K562 (cell line): ENCODE measurements around the gene OR7A5. TPM values are rescaled to one million over a fixed set of nuclear protein-coding genes. Genes with fewer than 3 reads are reported as not detected.

Experiments
- ATAC-seq: fragments of 200-7000 bp; cut with Tn5 transposase; 3 replicates; pipeline ENCODE4 v1.9.1; 2020; ENCODE audit warnings: moderate library complexity
- BruUV-seq: library from RNA; stranded (reverse); fragments of 400-500 nt; replicated peaks from 2 replicates; lab custom pipeline; 2021; lab: Mats Ljungman, UMichigan
- CTCF ChIA-PET: fragments of 300-600 bp; formaldehyde crosslinking; extraction: SDS; loops from one replicate; lab custom pipeline; 2021; ENCODE audit warnings: low intra/inter-chr PET ratio; lab: Yijun Ruan, JAX
- POLR2A ChIA-PET: fragments of 300-600, 350-650 bp; sonication (Branson Sonifier 250); formaldehyde crosslinking; extraction: SDS; loops from one replicate; lab custom pipeline; 2021; ENCODE audit warnings: antibody characterized with exemption, inconsistent platforms; lab: Yijun Ruan, JAX
- DNase-seq, 4 experiments: peaks; one replicate each; pipeline versions ENCODE4 v3.0.0 to v3.0.0-alpha.2; 2011 to 2018; ENCODE audit warnings: low spot score in 3 of 4, mixed read lengths in 3 of 4; ENCODE audit errors: extremely low read depth in 1 of 4
- FAIRE-seq: peaks from 2 replicates; lab custom pipeline; 2011; peaks lifted over from hg19 to GRCh38; lab: Jason Lieb, UNC
- H2AFZ ChIP-seq: 2 replicates; pipeline ENCODE4 v1.6.0; 2011; ENCODE audit warnings: low read depth, low read length, control low read depth, inconsistent platforms
- H3K27ac ChIP-seq: fragments of 200-600 bp; 3 replicates; pipeline ENCODE4 v1.8.0; 2011; ENCODE audit warnings: low read depth, mild to moderate bottlenecking, control low read depth, inconsistent platforms, low read length, moderate library complexity, mixed read lengths; ENCODE audit errors: extremely low read depth
- H3K27me3 ChIP-seq, 2 experiments: fragments of 300-600 bp in 1 of 2; 2 replicates in 1 of 2; 3 replicates in 1 of 2; pipeline versions ENCODE4 v1.6.0 to v1.8.0; 2011; ENCODE audit warnings: inconsistent platforms in 2 of 2, low read length in 2 of 2, mild to moderate bottlenecking in 1 of 2, mixed read lengths in 1 of 2, moderate library complexity in 1 of 2; ENCODE audit not compliant: control insufficient read depth in 2 of 2, insufficient read depth in 2 of 2
- H3K36me3 ChIP-seq: fragments of 300-600 bp; 3 replicates; pipeline ENCODE4 v1.8.0; 2011; ENCODE audit warnings: mild to moderate bottlenecking, low read length, inconsistent platforms; ENCODE audit not compliant: control insufficient read depth, insufficient read depth
- H3K4me1 ChIP-seq, 2 experiments: fragments of 200-600 bp in 1 of 2; replicated peaks in 1 of 2; 2 replicates in 1 of 2; 3 replicates in 1 of 2; pipeline versions ENCODE4 v1.5.1 to v1.8.0; 2011; ENCODE audit warnings: inconsistent platforms in 2 of 2, low read length in 2 of 2, mild to moderate bottlenecking in 1 of 2, mixed read lengths in 1 of 2, moderate library complexity in 1 of 2; ENCODE audit not compliant: control insufficient read depth in 2 of 2, insufficient read depth in 2 of 2
- H3K4me2 ChIP-seq: 2 replicates; pipeline ENCODE4 v1.6.1; 2011; ENCODE audit warnings: low read length, control low read depth, inconsistent platforms, mixed read lengths; ENCODE audit not compliant: insufficient read depth
- H3K4me3 ChIP-seq: fragments of 200-600 bp; sonication (generic), shearing (Covaris generic); 2 replicates; pipeline ENCODE4 v1.5.1; 2016; ENCODE audit warnings: control low read depth, inconsistent platforms
- H3K79me2 ChIP-seq: fragments of 200-600 bp; 3 replicates; pipeline ENCODE4 v1.8.0; 2011; ENCODE audit warnings: low read length, inconsistent platforms; ENCODE audit not compliant: control insufficient read depth, insufficient read depth
- H3K9ac ChIP-seq, 2 experiments: 2 replicates each; pipeline versions ENCODE4 v1.6.0 to v1.6.1; 2011; ENCODE audit warnings: low read depth in 2 of 2, low read length in 2 of 2, control low read depth in 1 of 2, inconsistent platforms in 1 of 2, mild to moderate bottlenecking in 1 of 2, mixed read lengths in 1 of 2; ENCODE audit not compliant: insufficient read depth in 1 of 2
- H3K9me1 ChIP-seq: one replicate; pipeline ENCODE4 v1.6.0; 2011; ENCODE audit warnings: inconsistent platforms, mild to moderate bottlenecking, low read length, moderate library complexity; ENCODE audit not compliant: control insufficient read depth, insufficient read depth
- H3K9me3 ChIP-seq: replicated peaks from 2 replicates; pipeline ENCODE4 v1.5.1; 2011; ENCODE audit warnings: low read depth, low read length, inconsistent platforms; ENCODE audit not compliant: control insufficient read depth, insufficient read depth
- H4K20me1 ChIP-seq: replicated peaks from 2 replicates; pipeline ENCODE4 v1.6.1; 2011; ENCODE audit warnings: low read length, inconsistent platforms, mixed read lengths; ENCODE audit not compliant: control insufficient read depth, insufficient read depth
- CBX8 ChIP-seq: fragments of 200-600 bp; sonication (generic); IDR thresholded peaks from 2 replicates; pipeline ENCODE4 v1.6.1; 2012; ENCODE audit warnings: borderline replicate concordance, mixed run types, low read depth, mild to moderate bottlenecking, moderate library complexity, mixed read lengths, low read length, control low read depth, inconsistent platforms; ENCODE audit not compliant: poor library complexity, severe bottlenecking; ENCODE audit errors: extremely low read depth
- CEBPB ChIP-seq: fragments of 450-650 bp; IDR thresholded peaks from 2 replicates; pipeline ENCODE4 v1.6.1; 2016; ENCODE audit warnings: missing genetic modification characterization, missing compliant biosample characterization
- CEBPG ChIP-seq, 3 experiments: fragments of 200-800 bp in 1 of 3; sonication (Bioruptor generic) in 1 of 3; sonication (generic) in 1 of 3; formaldehyde crosslinking in 1 of 3; IDR thresholded peaks in 2 of 3; conservative IDR thresholded peaks in 1 of 3; 2 replicates each; pipeline versions ENCODE4 v1.6.1 to v1.8.0; 2016 to 2022; ENCODE audit warnings: missing compliant biosample characterization in 2 of 3, missing genetic modification characterization in 2 of 3, mild to moderate bottlenecking in 1 of 3, missing genetic modification reagents in 1 of 3
- EP400 ChIP-seq: fragments of 450-650 bp; IDR thresholded peaks from 2 replicates; pipeline ENCODE4 v1.6.1; 2017; ENCODE audit warnings: antibody characterized with exemption, mild to moderate bottlenecking, moderate library complexity
- ILK ChIP-seq: fragments of 450-650 bp; IDR thresholded peaks from 2 replicates; pipeline ENCODE4 v1.6.1; 2016; ENCODE audit warnings: missing genetic modification characterization, low read depth, mild to moderate bottlenecking, missing compliant biosample characterization, moderate library complexity, borderline replicate concordance
- KAT8 ChIP-seq: fragments of 450-650 bp; IDR thresholded peaks from 2 replicates; pipeline ENCODE4 v1.6.1; 2016; ENCODE audit warnings: low read depth, mild to moderate bottlenecking
- KDM1A ChIP-seq, 2 experiments: fragments of 450-650 bp; IDR thresholded peaks; 2 replicates each; pipeline ENCODE4 v1.6.1; 2016; ENCODE audit warnings: mild to moderate bottlenecking in 2 of 2
- KLF10 ChIP-seq: fragments of 250-450 bp; sonication (Bioruptor Pico); IDR thresholded peaks from 2 replicates; pipeline ENCODE4 v1.6.1; 2021; ENCODE audit warnings: matching md5 sums
- RBM25 ChIP-seq: fragments of 200-400 bp; formaldehyde crosslinking; IDR thresholded peaks from 2 replicates; pipeline ENCODE4 v1.6.1; 2018; ENCODE audit warnings: low read length, low read depth, moderate library complexity; ENCODE audit not compliant: severe bottlenecking
- ZBTB12 ChIP-seq: fragments of 250-450 bp; sonication (Bioruptor Pico); IDR thresholded peaks from 2 replicates; pipeline ENCODE4 v1.4.0; 2020
- ZEB2 ChIP-seq: fragments of 450-650 bp; IDR thresholded peaks from 2 replicates; pipeline ENCODE4 v1.6.1; 2016
- ZNF146 ChIP-seq: IDR thresholded peaks from one replicate; pipeline ENCODE4 v1.6.1; 2018; ENCODE audit warnings: missing compliant biosample characterization; ENCODE audit not compliant: unreplicated experiment
- ZNF583 ChIP-seq: fragments of 250-450 bp; sonication (Bioruptor Pico); IDR thresholded peaks from 2 replicates; pipeline ENCODE4 v1.4.0; 2020
- WGBS: fragments of 100-300 bp; shearing (Covaris generic); methylation state at CpG from one replicate; pipeline ENCODE4 v1.1.6; 2016; ENCODE audit warnings: low coverage, mixed read lengths; ENCODE audit not compliant: insufficient coverage; ENCODE audit errors: missing lambda C conversion rate; 5-methylcytosine and 5-hydroxymethylcytosine counted together
- in situ Hi-C: fragments of 300-500 bp; cut with MboI; formaldehyde crosslinking; loops from 4 replicates; pipeline ENCODE4 v1.15.0; 2018; ENCODE audit warnings: inconsistent platforms, mixed read lengths
- intact Hi-C: fragments of 100-400 bp; cut with micrococcal nuclease; formaldehyde crosslinking; loops from 2 replicates; pipeline ENCODE4 v1.14.2; 2022
- polyA plus RNA-seq, 8 experiments: library from polyadenylated mRNA; depleted of rRNA in 4 of 8; stranded (reverse) in 5 of 8; unstranded in 3 of 8; fragments of >200 nt; fragmentation: Nextera tagmentation in 2 of 8; fragmentation: Illumina TruSeq in 1 of 8; extraction: Ambion mirVana in 2 of 8; extraction: Trizol in 1 of 8; gene quantifications; 2 replicates each; pipeline versions ENCODE4 v1.2.1 to v1.2.3, GENCODE V29; 2011 to 2014; ENCODE audit warnings: inconsistent platforms in 1 of 8, missing spikeins in 1 of 8
- total RNA-seq, 7 experiments: library from RNA; depleted of rRNA in 6 of 7; stranded (reverse); fragments of >200 nt in 6 of 7; fragmentation: Illumina TruSeq in 2 of 7; extraction: Trizol in 2 of 7; gene quantifications; 2 replicates each; pipeline versions ENCODE4 v1.2.1 to v1.2.3, GENCODE V29; 2011 to 2021; ENCODE audit warnings: low replicate concordance in 1 of 7

Gene OR7A5
- total and polyA plus RNA-seq, 9 of the 15 experiments (the other 6 are each of a cell fraction or from before 2014, with no cell fraction given) = not detected

- Histone ChIP-seq H2AFZ (no peak overlapping the region), H3K36me3 (no peaks in the 10 kb centered on the region), H3K9me3 (no peaks in the 10 kb centered on the region), H3K4me3 (no peak overlapping the region), H3K27ac (no peak overlapping the region), H3K4me1 (peaks cover 3 to 6% of the 10 kb centered on the region in 2 experiments; a peak in 2 of 5 replicates), H4K20me1 (no peaks in the 10 kb centered on the region), H3K9ac (no peak overlapping the region), H3K79me2 (no peaks in the 10 kb centered on the region), H3K27me3 (peaks cover 6 to 13% of the 10 kb centered on the region in 2 experiments; a peak in 2 of 5 replicates), H3K4me2 (no peak overlapping the region), H3K9me1 (no peaks in the 10 kb centered on the region)
- no TSS peak for BruUV-seq
- intact Hi-C loops = no loop called here
- POLR2A ChIA-PET = no interaction called here
- no peak for DNase-seq
- TF ChIP-seq ILK (no peak), ZNF146 (CRISPR knock-in tag) (peak; percentile 80), KAT8 (no peak), RBM25 (peak; percentile 43), ZEB2 (no peak)
- no peak for FAIRE-seq
- 0% methylated on average over 3 of the region's 3 CpGs for WGBS
- no peak for ATAC-seq
- in situ Hi-C loops = no loop called here
- CTCF ChIA-PET = no interaction called here
These were observed 17.9 kb downstream of the OR7A5 start for GRCh38 chr19:14817052-14817451.

- peaks cover 3 to 6% of the 10 kb centered on the region in 2 experiments; a peak in 2 of 5 replicates for H3K4me1 ChIP-seq
- peak; percentile 95 for TF ChIP-seq CEBPB (tag)
- TF ChIP-seq KLF10 (CRISPR knock-in tag) = no peak
- no peak for TF ChIP-seq ZNF583 (CRISPR knock-in tag)
- TF ChIP-seq ZBTB12 (CRISPR knock-in tag) = no peak
- no peak for TF ChIP-seq CEBPG (CRISPR knock-in tag; IDR thresholded peaks at IDR 0.05)
- TF ChIP-seq CEBPG (tag; conservative IDR thresholded peaks at IDR 0.05 in 1 of 2, IDR thresholded peaks at IDR 0.05 in 1 of 2) = peak; percentile 83 to 89
- TF ChIP-seq KDM1A (IDR thresholded peaks at IDR 0.05) = no peak
- TF ChIP-seq EP400 = no peak
- no peak for TF ChIP-seq CBX8
- TF ChIP-seq, all 486 proteins: peak for 2
- H3K4me2 ChIP-seq = no peak overlapping the region
- no peaks in the 10 kb centered on the region for H3K9me1 ChIP-seq
- POLR2A ChIA-PET = no interaction called here
- intact Hi-C loops = no loop called here
- 7% methylated on average over 2 of the region's 2 CpGs for WGBS
- in situ Hi-C loops = no loop called here
- CTCF ChIA-PET = no interaction called here
- H3K9me3 ChIP-seq = no peaks in the 10 kb centered on the region
- H3K79me2 ChIP-seq = no peaks in the 10 kb centered on the region
- DNase-seq (no peak), FAIRE-seq (no peak), ATAC-seq (no peak; the same call in 2 of the 3 replicates)
- H3K27ac ChIP-seq = no peak overlapping the region
- H3K36me3 ChIP-seq = no peaks in the 10 kb centered on the region
- H2AFZ ChIP-seq = no peak overlapping the region
- H3K9ac ChIP-seq = no peak overlapping the region
- H3K27me3 ChIP-seq = peaks cover 4 to 31% of the 10 kb centered on the region in 2 experiments; a peak in 3 of 5 replicates
- BruUV-seq = no TSS peak
- no peak overlapping the region for H3K4me3 ChIP-seq
- no peaks in the 10 kb centered on the region for H4K20me1 ChIP-seq
These were observed 19.9 kb downstream of the OR7A5 start for GRCh38 chr19:14814982-14815652.
